Heart right ventricle (tissue), 16 donors: ENCODE data around the gene LRRC61. TPM values are rescaled to one million over a fixed set of nuclear protein-coding genes. Genes with fewer than 3 reads are reported as not detected.

Experiments used
- ATAC-seq, 8 donors: fragments of 200-7000 bp; cut with Tn5 transposase; one replicate each; pipeline ENCODE4 v1.9.1; 2020; ENCODE audit warnings: mild to moderate bottlenecking in 8 of 8, moderate library complexity in 8 of 8, moderate number of reproducible peaks in 1 of 8
- DNase-seq, 2 donors: peaks; one replicate each; pipeline ENCODE4 v3.0.0-alpha.2; 2020
- H3K27ac ChIP-seq, 10 donors: fragments of 200-600 bp; sonication (generic) in 2 of 10; one replicate each; pipeline versions ENCODE4 v1.5.0 to v1.8.0; 2020 to 2022; ENCODE audit warnings: mild to moderate bottlenecking in 3 of 10
- H3K27me3 ChIP-seq, 7 donors: fragments of 200-600 bp; one replicate each; pipeline ENCODE4 v1.8.0; 2021 to 2022; ENCODE audit warnings: mild to moderate bottlenecking in 2 of 7
- H3K36me3 ChIP-seq, 9 donors: fragments of 200-600 bp; sonication (generic) in 1 of 9; one replicate each; pipeline versions ENCODE4 v1.5.0 to v1.8.0; 2020 to 2022; ENCODE audit warnings: mild to moderate bottlenecking in 2 of 9
- H3K4me1 ChIP-seq, 9 donors: fragments of 200-600 bp; sonication (generic) in 1 of 9; one replicate each; pipeline versions ENCODE4 v1.5.0 to v1.8.0; 2020 to 2022; ENCODE audit warnings: mild to moderate bottlenecking in 4 of 9
- H3K4me3 ChIP-seq, 10 donors: fragments of 200-600 bp; sonication (generic) in 2 of 10; one replicate each; pipeline versions ENCODE4 v1.5.0 to v1.8.0; 2020 to 2022; ENCODE audit warnings: mild to moderate bottlenecking in 7 of 10, moderate library complexity in 2 of 10
- H3K9me3 ChIP-seq, 11 donors: fragments of 200-600 bp in 10 of 11; sonication (generic) in 2 of 11; one replicate each; pipeline versions ENCODE4 v1.5.0 to v1.8.0; 2013 to 2022; ENCODE audit warnings: mild to moderate bottlenecking in 2 of 11, control low read depth in 1 of 11, moderate library complexity in 1 of 11
- CTCF ChIP-seq, 9 donors: fragments of 200-600 bp; sonication (generic) in 2 of 9; IDR thresholded peaks; one replicate each; pipeline versions ENCODE4 v1.5.0 to v1.8.0; 2021 to 2022; ENCODE audit warnings: antibody characterized with exemption in 9 of 9, mild to moderate bottlenecking in 5 of 9, moderate library complexity in 1 of 9
- WGBS, 2 donors: extraction: QIAGEN DNeasy Blood & Tissue Kit; methylation state at CpG; one replicate each; pipeline ENCODE4 v1.1.7; 2013; ENCODE audit warnings: inconsistent platforms in 1 of 2; 5-methylcytosine and 5-hydroxymethylcytosine counted together
- intact Hi-C, 10 donors: fragments of 100-400 bp; cut with DNase I; formaldehyde crosslinking; loops; one replicate each; pipeline versions ENCODE4 v1.11.1 to v1.14.2; 2022
- polyA plus RNA-seq, 2 donors: library from polyadenylated mRNA; stranded (reverse); fragments of 200-250 nt; gene quantifications; one replicate each; pipeline ENCODE4 v1.2.3, GENCODE V29; 2013
- total RNA-seq, 10 donors: library from RNA; stranded (reverse); fragmentation: NEBNext Ultra II Directional in 3 of 10; extraction: Animal tissue kit (Norgen Biotek cat#: 25700) in 3 of 10; gene quantifications; one replicate each; pipeline versions ENCODE4 v1.2.1 to v1.2.4, GENCODE V29; 2021 to 2023
- donor health status: Arrhythmogenic right ventricular cardiomyopathy.
- donor health status: ischemic (EF 13 %, LVEDD 7.1; RV severe dilation, severe dysfunction).
- donor health status: healthy with polysubstance abuse.
- donor health status: DM: no; HTN: yes; CAD: no.
- donor health status: DM: no; HTN: no; CAD: no.
- donor health status: ischemic (EF 25% LVEDD 6.9; RV normal size, moderate dysfunction).
- donor health status: ischemic (EF 25% LVEDD 5.7; RV mildly dilated, moderate dysfunction).
- donor health status: healthy.
- donor health status: DM: yes; HTN: yes; CAD: no.
- donor health status: Ischemic cardiomyopathy.
- donor health status: ischemic (EF 35%, LVEDD 5.7; RV mildly dilated, moderate dysfunction).
- donor health status: nonischemic (EF 11% LVEDD 7.7; RV severe dilation, severe dysfunction).
- donor health status: DM: yes; HTN: yes; CAD: no.
- donor health status: PGD.
- donor health status: ischemic (EF 29% LVEDD 5.4; RV normal size, mild dysfunction).
- donor health status: nonischemic (EF 23%, LVEDD 6.1; RV moderate dilation, normal function).

LRRC61 gene
- total and polyA plus RNA-seq, 12 donors: 1.2 to 6.4 (median 3.9) TPM

- TF ChIP-seq CTCF (IDR thresholded peaks at IDR 0.05): no peak
- DNase-seq (no peak), ATAC-seq (no peak)
- Histone ChIP-seq H3K4me3 (peak overlapping the region in 3 of 10 donors; percentile 97 to 99 (median 97)), H3K27ac (peak overlapping the region in 7 of 10 donors; percentile 35 to 99 (median 98)), H3K27me3 (no peaks in the 10 kb centered on the region), H3K9me3 (no peaks in the 10 kb centered on the region), H3K4me1 (peaks cover 16 to 57% (median 38%) of the 10 kb centered on the region in 9 donors), H3K36me3 (peaks cover 0 to 57% (median 28%) of the 10 kb centered on the region in 9 donors)
- intact Hi-C loops: no loop called here
- 71 to 82% methylated on average over 3 of the region's 3 CpGs for WGBS, 2 donors
Measured at GRCh38 chr7:150370612-150371071, 47.5 kb downstream of the LRRC61 start.

GRCh38 chr7:150371131-150371995, 48.2 kb downstream of the LRRC61 start:
- ATAC-seq: no peak
- peaks cover 0 to 57% (median 28%) of the 10 kb centered on the region in 9 donors for H3K36me3 ChIP-seq
- no peak for DNase-seq
- WGBS, 2 donors: 87 to 90% methylated on average over 48 of the region's 48 CpGs
- no peak for TF ChIP-seq CTCF (IDR thresholded peaks at IDR 0.05)
- no peaks in the 10 kb centered on the region for H3K9me3 ChIP-seq
- peaks cover 16 to 57% (median 38%) of the 10 kb centered on the region in 9 donors for H3K4me1 ChIP-seq
- intact Hi-C loops: no loop called here
- H3K4me3 ChIP-seq: no peak overlapping the region
- H3K27ac ChIP-seq: peak overlapping the region in 3 of 10 donors; percentile 2 to 99 (median 14)
- H3K27me3 ChIP-seq: no peaks in the 10 kb centered on the region

DNA sequence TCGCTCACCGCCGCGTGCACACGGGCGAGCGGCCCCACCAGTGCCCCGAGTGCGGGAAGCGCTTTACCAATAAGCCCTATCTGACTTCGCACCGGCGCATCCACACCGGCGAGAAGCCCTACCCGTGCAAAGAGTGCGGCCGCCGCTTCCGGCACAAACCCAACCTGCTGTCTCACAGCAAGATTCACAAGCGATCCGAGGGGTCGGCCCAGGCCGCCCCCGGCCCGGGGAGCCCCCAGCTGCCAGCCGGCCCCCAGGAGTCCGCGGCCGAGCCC, 48.8 kb downstream of the LRRC61 start:
- Histone ChIP-seq H3K36me3 (peaks cover 0 to 57% (median 28%) of the 10 kb centered on the region in 9 donors), H3K27me3 (no peaks in the 10 kb centered on the region), H3K4me1 (peaks cover 16 to 60% (median 38%) of the 10 kb centered on the region in 9 donors), H3K4me3 (no peak overlapping the region), H3K9me3 (no peaks in the 10 kb centered on the region), H3K27ac (no peak overlapping the region)
- WGBS, 2 donors: 89 to 93% methylated on average over 30 of the region's 30 CpGs
- intact Hi-C loops: no loop called here
- ATAC-seq (no peak), DNase-seq (no peak)
- TF ChIP-seq CTCF (IDR thresholded peaks at IDR 0.05): no peak

GRCh38 chr7:150372271-150373048, 49.3 kb downstream of the LRRC61 start:
- DNase-seq: no peak
- no peaks in the 10 kb centered on the region for H3K9me3 ChIP-seq
- TF ChIP-seq CTCF (IDR thresholded peaks at IDR 0.05): no peak
- ATAC-seq: no peak
- H3K4me3 ChIP-seq: no peak overlapping the region
- H3K4me1 ChIP-seq: peaks cover 16 to 65% (median 38%) of the 10 kb centered on the region in 9 donors
- WGBS, 2 donors: 81 to 85% methylated on average over 72 to 79 of the region's 79 CpGs
- H3K27ac ChIP-seq: peak overlapping the region in 6 of 10 donors; percentile 11 to 50 (median 42)
- intact Hi-C loops: no loop called here
- H3K27me3 ChIP-seq: no peaks in the 10 kb centered on the region
- H3K36me3 ChIP-seq: peaks cover 0 to 57% (median 28%) of the 10 kb centered on the region in 9 donors
